GM12892 (cell line): ENCODE measurements around the gene TATDN2.

Experiments used
- POLR2A ChIP-seq: IDR thresholded peaks from 2 replicates; pipeline ENCODE4 v1.6.1; 2011; ENCODE audit warnings: low read depth, low read length, control low read depth
- POLR2AphosphoS5 ChIP-seq: IDR thresholded peaks from 2 replicates; pipeline ENCODE4 v1.6.1; 2011; ENCODE audit warnings: low read depth, low read length, control low read depth

- TF ChIP-seq POLR2AphosphoS5 (no peak), POLR2A (no peak)
Measured at GRCh38 chr3:10262027-10262426, 13.8 kb downstream of the TATDN2 start.
